Glutamatergic neuron (in vitro differentiated cells): Measurements from ENCODE around the gene KIRREL1. TPM values are rescaled to one million over a fixed set of nuclear protein-coding genes. Genes with fewer than 3 reads are reported as not detected.

Experiments
- DNase-seq: peaks from one replicate; pipeline ENCODE4 v3.0.0; 2022
- H3K27ac Mint-ChIP-seq: one replicate; pipeline ENCODE4 v1.8.0; 2020; ENCODE audit warnings: mild to moderate bottlenecking, mixed read lengths, inconsistent platforms; ENCODE audit not compliant: unreplicated experiment
- H3K27me3 Mint-ChIP-seq: one replicate; pipeline ENCODE4 v1.8.0; 2020; ENCODE audit warnings: mild to moderate bottlenecking, moderate library complexity, mixed read lengths, inconsistent platforms; ENCODE audit not compliant: unreplicated experiment
- H3K36me3 Mint-ChIP-seq: one replicate; pipeline ENCODE4 v1.8.0; 2020; ENCODE audit warnings: mild to moderate bottlenecking, mixed read lengths, inconsistent platforms; ENCODE audit not compliant: unreplicated experiment
- H3K4me1 Mint-ChIP-seq: one replicate; pipeline ENCODE4 v1.8.0; 2020; ENCODE audit warnings: mild to moderate bottlenecking, low read depth, mixed read lengths, inconsistent platforms; ENCODE audit not compliant: unreplicated experiment
- H3K4me3 Mint-ChIP-seq: one replicate; pipeline ENCODE4 v1.8.0; 2020; ENCODE audit warnings: mild to moderate bottlenecking, mixed read lengths, inconsistent platforms; ENCODE audit not compliant: unreplicated experiment
- H3K9me3 Mint-ChIP-seq: one replicate; pipeline ENCODE4 v1.8.0; 2020; ENCODE audit warnings: mild to moderate bottlenecking, moderate library complexity, mixed read lengths, inconsistent platforms; ENCODE audit not compliant: unreplicated experiment
- total RNA-seq: library from RNA; stranded (reverse); fragmentation: NEBNext Ultra II Directional; extraction: Animal tissue kit (Norgen Biotek cat#: 25700); gene quantifications from one replicate; pipeline ENCODE4 v1.2.1, GENCODE V29; 2021; ENCODE audit not compliant: unreplicated experiment
- TF ChIP-seq, protein P1 (sequence below): fragments of 200-600 bp; sonication (generic); IDR thresholded peaks from one replicate; pipeline ENCODE4 v1.5.0; 2021; ENCODE audit not compliant: partially characterized antibody, unreplicated experiment

The KIRREL1 gene
- total RNA-seq, 1 donor from 2014 or later, result 8.1 TPM

DNA sequence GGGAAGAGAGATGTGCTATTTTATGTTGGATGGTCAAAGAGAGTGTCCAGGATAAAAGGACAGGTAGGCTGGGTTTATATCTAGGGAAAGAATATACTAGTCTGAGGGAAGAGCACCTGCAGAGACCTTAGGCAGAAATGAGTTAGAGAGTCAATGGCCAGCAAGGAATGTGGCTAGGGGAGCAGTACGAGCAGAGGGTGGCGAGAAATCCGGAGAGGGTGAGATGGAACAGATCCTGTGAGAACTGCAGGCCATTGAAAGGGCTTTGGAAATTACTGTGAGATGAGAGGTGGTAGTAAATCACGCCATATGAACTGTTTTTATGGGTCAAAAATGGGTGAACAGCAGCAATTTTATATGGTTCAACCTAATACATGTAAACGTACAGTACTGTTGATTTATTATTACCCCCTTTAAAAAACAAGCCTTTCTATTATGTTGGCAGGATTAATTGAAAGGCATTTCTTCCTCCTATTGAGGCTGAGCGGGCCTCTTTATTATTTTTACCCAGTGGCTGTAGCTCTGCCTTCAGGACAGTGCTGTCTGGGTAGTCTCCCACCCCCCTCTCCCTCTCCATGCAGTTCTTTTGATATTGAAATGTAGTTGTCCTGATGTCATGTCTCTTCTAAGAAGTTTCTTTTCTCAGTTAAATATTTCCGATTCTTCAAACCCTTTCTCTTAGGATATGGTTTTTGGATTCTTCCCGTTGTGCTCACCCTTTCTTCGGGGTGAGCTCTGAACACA lies 112.1 kb downstream of the KIRREL1 start:
- Mint-ChIP-seq H3K4me3 (no peak overlapping the region), H3K27me3 (peaks cover 3% of the 10 kb centered on the region), H3K36me3 (peaks cover 8% of the 10 kb centered on the region), H3K27ac (no peak overlapping the region), H3K9me3 (peaks cover 7% of the 10 kb centered on the region), H3K4me1 (peaks cover 14% of the 10 kb centered on the region)
- no peak for DNase-seq
- TF ChIP-seq, protein P1, sequence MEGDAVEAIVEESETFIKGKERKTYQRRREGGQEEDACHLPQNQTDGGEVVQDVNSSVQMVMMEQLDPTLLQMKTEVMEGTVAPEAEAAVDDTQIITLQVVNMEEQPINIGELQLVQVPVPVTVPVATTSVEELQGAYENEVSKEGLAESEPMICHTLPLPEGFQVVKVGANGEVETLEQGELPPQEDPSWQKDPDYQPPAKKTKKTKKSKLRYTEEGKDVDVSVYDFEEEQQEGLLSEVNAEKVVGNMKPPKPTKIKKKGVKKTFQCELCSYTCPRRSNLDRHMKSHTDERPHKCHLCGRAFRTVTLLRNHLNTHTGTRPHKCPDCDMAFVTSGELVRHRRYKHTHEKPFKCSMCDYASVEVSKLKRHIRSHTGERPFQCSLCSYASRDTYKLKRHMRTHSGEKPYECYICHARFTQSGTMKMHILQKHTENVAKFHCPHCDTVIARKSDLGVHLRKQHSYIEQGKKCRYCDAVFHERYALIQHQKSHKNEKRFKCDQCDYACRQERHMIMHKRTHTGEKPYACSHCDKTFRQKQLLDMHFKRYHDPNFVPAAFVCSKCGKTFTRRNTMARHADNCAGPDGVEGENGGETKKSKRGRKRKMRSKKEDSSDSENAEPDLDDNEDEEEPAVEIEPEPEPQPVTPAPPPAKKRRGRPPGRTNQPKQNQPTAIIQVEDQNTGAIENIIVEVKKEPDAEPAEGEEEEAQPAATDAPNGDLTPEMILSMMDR, result no peak

DNA sequence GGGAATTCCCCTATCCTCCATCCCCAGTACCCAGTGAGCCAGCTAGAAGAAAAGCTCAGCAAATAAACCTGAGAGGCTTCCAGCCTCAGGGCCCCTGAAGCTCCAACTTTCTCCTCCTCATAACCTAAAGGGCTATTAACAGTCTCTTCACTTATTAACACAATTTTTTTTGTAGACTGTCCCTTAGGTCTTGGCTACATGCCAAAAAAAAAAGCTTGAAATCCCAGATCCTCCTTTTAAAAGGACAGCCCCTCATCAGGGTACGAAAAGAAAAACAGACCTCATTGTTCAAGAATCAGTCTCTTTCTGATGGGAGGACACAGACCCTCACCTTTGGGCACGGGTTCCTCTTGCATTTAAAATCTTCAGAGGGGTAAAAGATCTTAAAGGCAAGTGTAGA lies 114.5 kb downstream of the KIRREL1 start:
- Mint-ChIP-seq H3K4me1 (peaks cover 10% of the 10 kb centered on the region), H3K27ac (no peak overlapping the region), H3K27me3 (no peaks in the 10 kb centered on the region), H3K36me3 (peaks cover 8% of the 10 kb centered on the region), H3K9me3 (peaks cover 8% of the 10 kb centered on the region), H3K4me3 (no peak overlapping the region)
- no peak for DNase-seq
- TF ChIP-seq, protein P1, result no peak

DNA sequence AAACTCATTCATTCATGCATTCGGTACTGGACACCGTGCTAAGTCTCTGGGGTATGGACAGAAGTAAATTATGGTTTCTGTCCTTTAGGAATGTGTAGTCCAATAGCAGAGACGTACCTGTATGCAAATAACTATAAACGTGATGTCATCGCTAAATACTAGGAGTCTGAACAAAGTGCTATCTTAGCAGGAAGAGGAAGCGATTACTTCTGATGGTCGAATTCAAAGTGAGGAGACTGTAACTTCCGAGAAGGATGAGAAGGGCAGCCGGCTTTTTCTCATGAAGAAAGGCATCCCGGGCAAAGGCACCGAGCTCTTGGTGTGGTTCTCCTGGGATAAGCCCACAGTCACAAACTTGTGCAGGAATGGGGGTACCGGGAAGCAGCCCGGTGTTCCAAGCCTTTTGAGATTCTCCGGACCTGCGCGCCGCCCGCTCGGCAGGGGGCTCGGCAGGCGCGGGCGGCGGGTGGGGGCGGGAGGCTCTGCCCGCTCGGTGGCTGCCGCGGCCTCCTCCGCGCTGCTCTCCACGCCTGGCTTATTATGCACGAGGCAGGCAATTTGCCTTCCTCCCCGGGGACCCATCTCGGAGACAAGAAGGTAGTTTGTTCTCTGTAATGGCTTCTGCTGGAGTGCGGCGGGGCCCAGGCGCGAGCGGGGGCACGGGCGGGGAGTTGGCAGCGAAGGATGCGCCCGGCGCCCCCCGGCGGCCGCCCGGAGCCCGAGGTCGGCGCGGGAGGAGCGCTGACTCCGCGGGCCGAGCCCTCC lies 119.7 kb downstream of the KIRREL1 start:
- Mint-ChIP-seq H3K4me3 (peak overlapping the region; percentile 70), H3K36me3 (peaks cover 8% of the 10 kb centered on the region), H3K9me3 (peaks cover 6% of the 10 kb centered on the region), H3K27me3 (no peaks in the 10 kb centered on the region), H3K4me1 (peaks cover 10% of the 10 kb centered on the region), H3K27ac (no peak overlapping the region)
- TF ChIP-seq, protein P1, result peak; percentile 30
- DNase-seq, result peak; percentile 84

DNA sequence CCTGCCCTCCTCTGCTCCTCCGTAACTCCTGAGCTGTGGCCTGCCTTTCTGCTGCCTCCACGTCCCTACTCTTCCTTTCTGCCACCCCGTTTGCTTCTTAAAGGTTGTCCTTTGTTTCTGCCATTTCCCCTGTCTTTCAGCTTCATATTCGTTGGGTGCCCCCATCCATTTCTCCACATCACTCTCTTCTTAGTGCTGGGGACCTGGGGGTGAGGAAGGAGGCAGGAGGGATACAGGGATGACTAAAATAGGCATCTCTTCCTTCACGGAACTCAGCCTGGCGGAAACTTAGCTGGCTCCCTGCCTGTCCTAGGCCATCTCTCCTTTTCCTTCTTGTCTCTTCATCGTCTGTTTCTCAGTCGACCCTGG lies 120.3 kb downstream of the KIRREL1 start:
- peak overlapping the region; percentile 86 for H3K4me3 Mint-ChIP-seq
- TF ChIP-seq, protein P1, result peak; percentile 2
- H3K9me3 Mint-ChIP-seq, result peaks cover 6% of the 10 kb centered on the region
- peaks cover 8% of the 10 kb centered on the region for H3K36me3 Mint-ChIP-seq
- H3K27ac Mint-ChIP-seq, result no peak overlapping the region
- H3K27me3 Mint-ChIP-seq, result no peaks in the 10 kb centered on the region
- DNase-seq, result no peak
- peaks cover 15% of the 10 kb centered on the region for H3K4me1 Mint-ChIP-seq

DNA sequence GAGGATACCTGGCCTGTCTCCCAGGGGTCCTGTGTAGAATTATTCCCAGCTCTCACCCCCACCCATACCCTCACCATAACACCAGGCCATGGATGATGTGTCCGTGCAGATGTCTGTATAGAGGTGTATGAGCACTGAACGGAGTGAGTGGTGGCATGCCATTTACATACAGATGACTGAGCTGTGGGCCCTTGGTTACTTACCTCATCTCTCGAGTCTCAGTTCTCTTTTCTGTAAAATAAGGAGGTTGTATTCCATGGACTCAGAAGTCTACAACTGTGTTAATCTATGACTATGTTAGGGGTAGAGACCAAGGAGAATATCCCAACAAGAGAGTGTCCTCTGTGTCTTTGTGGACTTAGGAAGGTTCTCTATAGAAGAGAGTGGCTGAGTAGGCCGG lies 121.7 kb downstream of the KIRREL1 start:
- Mint-ChIP-seq H3K9me3 (peaks cover 3% of the 10 kb centered on the region), H3K27ac (no peak overlapping the region), H3K27me3 (no peaks in the 10 kb centered on the region), H3K4me1 (peaks cover 20% of the 10 kb centered on the region), H3K4me3 (no peak overlapping the region), H3K36me3 (peaks cover under 1% of the 10 kb centered on the region)
- no peak for DNase-seq
- TF ChIP-seq, protein P1, result no peak
